HG03108 (cell line): Measurements from ENCODE around the gene C22orf31.

Experiments
- ATAC-seq: cut with Tn5 transposase; IDR thresholded peaks from one replicate; pipeline ENCODE4 v1.9.1; 2021; ENCODE audit warnings: moderate library complexity; ENCODE audit not compliant: unreplicated experiment

The C22orf31 gene

GRCh38 chr22:29081517-29082236 lies 20.0 kb upstream of the C22orf31 start:
- ATAC-seq: no peak

- ATAC-seq: no peak
Observed at GRCh38 chr22:29080106-29080975, 18.7 kb upstream of the C22orf31 start.

- no peak for ATAC-seq
Observed at GRCh38 chr22:29079218-29079901, 17.7 kb upstream of the C22orf31 start.

- ATAC-seq: no peak
Observed at GRCh38 chr22:29078869-29079207, 17.2 kb upstream of the C22orf31 start.

GRCh38 chr22:29078036-29078868 lies 16.6 kb upstream of the C22orf31 start:
- no peak for ATAC-seq

GRCh38 chr22:29074276-29074772 lies 12.7 kb upstream of the C22orf31 start:
- no peak for ATAC-seq

GRCh38 chr22:29073618-29074275 lies 12.1 kb upstream of the C22orf31 start:
- ATAC-seq: no peak

- ATAC-seq: peak; percentile 16
Observed at GRCh38 chr22:29072979-29073617, 11.5 kb upstream of the C22orf31 start, which contains the start of gene KREMEN1. Gene KREMEN1, plus strand, starts transcription at chr22:29073035. Its CDS starts 96 bp downstream, at chr22:29073131.

GRCh38 chr22:29072193-29072978 lies 10.8 kb upstream of the C22orf31 start:
- peak; percentile 90 for ATAC-seq

- no peak for ATAC-seq
Observed at GRCh38 chr22:29071261-29072045, 9.8 kb upstream of the C22orf31 start.

- no peak for ATAC-seq
Observed at GRCh38 chr22:29070490-29070889, 8.9 kb upstream of the C22orf31 start.

- ATAC-seq: no peak
Observed at GRCh38 chr22:29069463-29069862, 7.8 kb upstream of the C22orf31 start.

- ATAC-seq: no peak
Observed at GRCh38 chr22:29065468-29066190, 4.0 kb upstream of the C22orf31 start.

GRCh38 chr22:29062286-29062821 lies 723 bp upstream of the C22orf31 start:
- ATAC-seq: no peak

GRCh38 chr22:29060931-29061330 lies 700 bp downstream of the C22orf31 start:
- no peak for ATAC-seq

GRCh38 chr22:29060251-29060869 lies 1.3 kb downstream of the C22orf31 start:
- no peak for ATAC-seq

GRCh38 chr22:29056472-29056871 lies 5.2 kb downstream of the C22orf31 start:
- no peak for ATAC-seq
